RWPE1 (cell line): Measurements from ENCODE around the gene UBE2E2.
A peak's percentile ranks its signal among the peaks of the same experiment; 100 is the strongest.

Experiments used
- CTCF ChIA-PET: fragments of 350-600 bp; sonication (Branson Sonifier 250); formaldehyde crosslinking; extraction: SDS; loops from one replicate; lab custom pipeline; 2021; lab: Yijun Ruan, JAX
- POLR2A ChIA-PET: fragments of 400-600 bp; formaldehyde crosslinking; extraction: SDS; loops from one replicate; lab custom pipeline; 2020; ENCODE audit warnings: antibody characterized with exemption; ENCODE audit not compliant: low non-redundant PET; lab: Yijun Ruan, JAX
- DNase-seq: peaks from one replicate; pipeline ENCODE4 v3.0.0; 2012; ENCODE audit warnings: low spot score
- H3K27ac ChIP-seq: fragments of 450-650 bp; 2 replicates; pipeline ENCODE4 v1.5.1; 2017
- TF ChIP-seq, protein P1 (sequence below): fragments of 450-650 bp; conservative IDR thresholded peaks from 2 replicates; pipeline ENCODE4 v1.5.1; 2017; ENCODE audit warnings: low read depth, mild to moderate bottlenecking

Gene UBE2E2

DNA sequence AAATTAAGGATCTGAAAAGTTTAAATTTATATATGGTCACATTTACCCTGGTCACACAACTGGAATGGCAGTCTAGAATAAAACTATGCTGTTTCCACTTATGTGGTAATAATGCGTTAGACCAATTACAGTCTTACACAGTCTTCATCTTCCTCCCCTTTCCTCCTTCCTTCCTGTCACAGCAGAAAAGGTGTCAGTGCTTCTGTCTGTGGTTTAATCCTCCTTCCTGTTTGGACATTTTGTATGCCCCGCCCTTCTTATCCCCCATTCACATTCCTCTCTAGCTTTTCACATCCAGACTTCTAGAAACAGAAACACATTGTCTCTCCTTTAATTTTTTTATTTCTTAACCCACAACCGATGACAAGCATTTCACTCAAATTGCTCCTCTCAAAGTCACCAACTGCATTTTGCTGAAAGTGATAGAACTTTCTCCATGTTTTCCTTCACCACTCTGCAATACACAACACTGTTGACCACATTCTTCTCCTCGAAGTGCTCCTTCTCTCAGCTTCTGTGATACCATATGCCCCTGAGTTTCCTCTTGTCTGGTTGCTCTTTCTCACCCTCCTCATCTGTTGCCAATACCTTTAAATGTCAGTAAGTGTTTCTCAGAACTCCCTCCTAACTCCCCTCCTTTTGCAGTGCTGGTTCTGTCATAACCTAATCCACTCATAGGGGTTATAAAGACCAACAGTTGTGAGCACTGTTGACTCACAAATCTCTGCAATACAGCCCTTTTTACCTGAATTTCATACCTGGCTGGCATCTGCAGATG, 271.6 kb downstream of the UBE2E2 start:
- TF ChIP-seq, protein P1, sequence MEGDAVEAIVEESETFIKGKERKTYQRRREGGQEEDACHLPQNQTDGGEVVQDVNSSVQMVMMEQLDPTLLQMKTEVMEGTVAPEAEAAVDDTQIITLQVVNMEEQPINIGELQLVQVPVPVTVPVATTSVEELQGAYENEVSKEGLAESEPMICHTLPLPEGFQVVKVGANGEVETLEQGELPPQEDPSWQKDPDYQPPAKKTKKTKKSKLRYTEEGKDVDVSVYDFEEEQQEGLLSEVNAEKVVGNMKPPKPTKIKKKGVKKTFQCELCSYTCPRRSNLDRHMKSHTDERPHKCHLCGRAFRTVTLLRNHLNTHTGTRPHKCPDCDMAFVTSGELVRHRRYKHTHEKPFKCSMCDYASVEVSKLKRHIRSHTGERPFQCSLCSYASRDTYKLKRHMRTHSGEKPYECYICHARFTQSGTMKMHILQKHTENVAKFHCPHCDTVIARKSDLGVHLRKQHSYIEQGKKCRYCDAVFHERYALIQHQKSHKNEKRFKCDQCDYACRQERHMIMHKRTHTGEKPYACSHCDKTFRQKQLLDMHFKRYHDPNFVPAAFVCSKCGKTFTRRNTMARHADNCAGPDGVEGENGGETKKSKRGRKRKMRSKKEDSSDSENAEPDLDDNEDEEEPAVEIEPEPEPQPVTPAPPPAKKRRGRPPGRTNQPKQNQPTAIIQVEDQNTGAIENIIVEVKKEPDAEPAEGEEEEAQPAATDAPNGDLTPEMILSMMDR, result no peak
- DNase-seq, result no peak
- H3K27ac ChIP-seq, result no peak overlapping the region
- POLR2A ChIA-PET, result no interaction called here
- CTCF ChIA-PET, result no interaction called here

DNA sequence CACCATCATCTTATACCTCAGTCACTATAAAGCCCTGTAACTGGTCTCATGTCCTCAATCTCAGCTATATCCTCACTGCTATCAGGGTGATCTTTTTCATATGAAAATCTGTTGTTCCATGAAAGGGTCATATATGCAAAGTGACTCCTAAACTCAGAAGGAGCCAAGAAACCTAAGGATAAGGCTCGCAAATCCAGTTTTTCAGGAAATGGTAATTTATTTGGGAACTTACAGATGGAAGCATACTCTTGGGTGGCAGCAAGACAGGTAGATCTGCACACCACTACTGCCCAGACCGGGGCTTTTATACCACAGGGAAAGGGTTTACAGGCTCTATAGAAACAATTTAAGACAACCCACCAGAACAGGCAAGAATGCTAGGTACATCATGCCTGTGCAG, 272.3 kb downstream of the UBE2E2 start:
- CTCF ChIA-PET, result no interaction called here
- TF ChIP-seq, protein P1, result no peak
- no peak for DNase-seq
- POLR2A ChIA-PET, result no interaction called here
- no peak overlapping the region for H3K27ac ChIP-seq

DNA sequence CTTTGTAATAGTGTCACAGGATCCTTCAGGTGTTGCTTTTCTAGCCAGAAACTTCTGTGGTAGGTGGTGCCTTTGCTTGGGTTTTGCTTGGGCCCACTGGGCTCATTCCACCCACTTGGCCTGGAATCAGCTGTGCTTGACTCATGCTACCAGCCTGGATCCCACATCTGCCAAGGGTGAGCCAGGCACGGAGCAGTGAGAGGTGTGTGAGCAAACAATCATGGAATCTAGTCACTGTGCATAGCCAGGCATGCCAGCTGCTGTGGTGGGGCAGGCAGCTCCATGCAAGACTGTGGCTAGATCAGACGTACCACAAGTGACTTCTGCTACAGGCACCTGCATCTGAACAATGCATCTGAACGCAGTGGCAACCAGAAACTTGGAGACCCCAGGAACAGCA, 275.9 kb downstream of the UBE2E2 start:
- POLR2A ChIA-PET, result no interaction called here
- 0 out of 2 replicates have a peak overlapping the region, but pooled peaks have one; percentile 11 for H3K27ac ChIP-seq
- CTCF ChIA-PET, result no interaction called here
- DNase-seq, result no peak
- TF ChIP-seq, protein P1, result no peak

DNA sequence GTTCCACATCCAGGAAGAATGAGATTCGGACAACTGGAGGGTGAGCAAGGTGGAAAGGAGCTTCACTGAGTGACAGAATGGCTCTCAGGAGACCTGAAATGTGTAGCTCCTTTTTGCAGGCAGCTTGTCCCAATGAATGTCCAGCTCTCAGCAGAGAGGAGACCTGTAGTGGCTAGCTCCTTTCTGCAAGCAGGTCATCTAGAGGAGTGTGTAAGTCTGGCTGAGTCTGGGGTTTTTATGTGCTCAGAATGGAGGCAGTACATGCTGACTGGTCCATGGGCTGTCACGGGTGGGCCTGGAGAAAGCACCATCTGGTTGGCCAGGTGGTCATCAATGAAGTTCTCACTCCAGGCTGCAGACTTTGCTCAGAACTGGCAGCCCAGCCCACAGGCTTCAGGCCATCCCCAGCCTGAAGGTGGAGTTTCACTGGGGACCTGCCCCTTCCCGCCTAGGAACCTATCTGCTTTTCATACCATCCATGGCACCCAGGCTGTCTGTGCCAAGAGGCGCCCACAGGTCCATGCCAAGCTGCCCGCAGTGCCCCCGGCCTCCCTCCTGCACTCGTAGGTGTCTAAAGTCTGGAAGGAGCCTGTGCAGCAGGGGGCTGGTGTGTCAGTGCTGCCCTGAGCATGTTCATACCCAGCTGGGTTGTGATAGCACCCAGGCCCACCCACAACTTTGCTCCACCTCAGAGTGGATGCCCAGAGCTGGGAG, 276.6 kb downstream of the UBE2E2 start:
- POLR2A ChIA-PET, result no interaction called here
- no peak for DNase-seq
- CTCF ChIA-PET, result interaction anchor here (0.5 to 0.6 kb wide), 2 partner anchors 42 to 947 kb away, joined by 4 read pairs; no protein-coding TSS in a partner anchor
- TF ChIP-seq, protein P1, result no peak
- H3K27ac ChIP-seq, result no peak overlapping the region

DNA sequence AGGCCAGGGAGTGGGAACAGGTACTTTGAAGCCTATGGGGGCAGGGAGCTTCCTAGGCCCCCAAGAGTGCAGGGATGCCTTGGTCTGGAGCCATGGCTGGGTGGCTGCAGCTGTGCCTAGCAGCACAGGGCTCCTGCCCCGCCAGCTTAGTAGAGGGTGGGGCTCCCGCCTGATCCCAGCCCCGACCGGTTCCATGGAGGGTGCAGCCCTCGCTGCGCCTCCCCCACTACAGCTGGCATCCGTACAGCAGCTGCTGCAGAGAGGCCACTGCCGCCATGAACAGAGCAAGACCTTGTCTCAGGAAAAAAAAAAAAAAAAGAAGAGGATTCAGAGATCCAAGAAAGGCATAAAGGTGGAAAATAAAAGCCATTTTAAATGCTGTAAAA, 277.2 kb downstream of the UBE2E2 start:
- no peak overlapping the region for H3K27ac ChIP-seq
- ChIA-PET POLR2A (no interaction called here), CTCF (no interaction called here)
- no peak for DNase-seq
- TF ChIP-seq, protein P1, result no peak

DNA sequence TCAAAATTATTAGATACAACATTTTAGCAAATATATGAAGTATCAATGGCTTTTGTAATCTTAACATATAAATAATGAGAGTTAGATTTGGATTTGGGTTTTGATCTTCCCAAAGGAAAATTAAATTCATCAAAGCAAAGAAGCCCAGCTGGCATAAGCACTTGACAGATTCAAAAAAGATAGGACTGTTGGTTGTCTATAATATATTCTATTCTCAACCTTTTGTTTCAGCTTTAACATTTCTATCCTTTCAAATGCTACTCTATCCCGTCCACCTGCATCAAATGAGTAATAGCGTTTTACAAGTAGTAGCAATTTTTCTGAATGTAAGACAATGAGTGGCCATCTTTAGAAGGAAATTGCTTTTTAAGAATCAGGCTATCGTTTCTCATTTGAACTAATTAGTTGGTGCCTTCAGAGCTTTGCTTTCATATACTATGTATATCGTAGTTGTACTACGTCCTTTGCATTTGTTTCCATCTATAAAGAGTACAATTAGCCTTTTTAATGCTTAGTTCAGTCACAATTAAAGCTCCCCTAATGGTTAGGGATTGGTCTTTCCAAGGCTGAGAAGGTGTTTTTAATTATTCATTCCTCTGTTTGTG, 278.0 kb downstream of the UBE2E2 start:
- H3K27ac ChIP-seq, result no peak overlapping the region
- ChIA-PET CTCF (interaction anchor here (0.5 kb wide), 1 partner anchor 480 kb away, joined by 8 read pairs; no protein-coding TSS in a partner anchor), POLR2A (no interaction called here)
- TF ChIP-seq, protein P1, result no peak
- DNase-seq, result no peak
